ENCODE results near the gene ARHGAP26.

ARHGAP26 gene

DNA sequence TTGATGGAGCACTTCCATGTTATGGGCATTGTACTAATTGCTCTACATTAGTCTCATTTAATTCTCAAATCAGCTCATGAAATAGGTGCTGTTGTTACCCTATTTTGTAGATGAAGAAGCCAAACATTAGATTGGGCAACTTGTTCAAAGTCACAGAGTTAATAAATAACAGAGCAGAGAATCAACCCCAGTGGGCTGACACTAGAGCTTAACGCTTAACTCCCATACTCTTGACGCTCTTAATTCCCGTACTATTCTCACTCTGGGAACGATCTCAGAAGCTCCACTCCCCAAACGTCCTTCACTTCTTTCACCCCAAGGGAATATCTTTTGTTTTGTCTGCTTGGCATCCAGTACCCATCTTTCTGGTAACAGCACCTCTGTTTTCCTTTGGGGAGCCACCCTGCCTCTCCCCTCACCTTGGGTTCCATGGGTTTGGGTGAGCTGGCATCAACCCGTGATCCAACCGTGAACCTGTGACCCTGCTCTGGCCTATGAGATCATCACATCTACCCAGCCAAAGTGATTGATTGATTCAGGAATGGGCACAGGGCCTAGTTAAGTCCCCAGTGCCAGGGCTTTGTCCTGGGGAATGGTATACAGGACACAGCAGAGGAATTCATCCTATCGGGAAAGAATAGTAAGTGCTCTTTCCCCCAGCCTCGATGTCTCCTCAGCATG is 464.1 kb downstream of the ARHGAP26 start:
- no peak for DNase-seq (ENCODE audit: low read depth, low spot score)
- no peak overlapping the region for H3K9ac ChIP-seq (ENCODE audit: insufficient read length, low read depth)
- H3K4me3 ChIP-seq (ENCODE audit: insufficient read length, low read depth) = no peak overlapping the region
- TF ChIP-seq ZNF274 (IDR thresholded peaks at IDR 0.05; ENCODE audit: low read depth, low read length) = no peak
- no peak for TF ChIP-seq YY1 (IDR thresholded peaks at IDR 0.05; ENCODE audit: insufficient read depth, insufficient read length)
- no peak for TF ChIP-seq SUZ12 (IDR thresholded peaks at IDR 0.05; ENCODE audit: extremely low read depth, insufficient read depth, insufficient read length)
- H3K27me3 ChIP-seq (ENCODE audit: insufficient read depth, insufficient read length) = no peaks in the 10 kb centered on the region
- H3K9me3 ChIP-seq (ENCODE audit: insufficient read depth, low read length) = no peaks in the 10 kb centered on the region
- H3K36me3 ChIP-seq (ENCODE audit: insufficient read depth, insufficient read length, low read length) = no peaks in the 10 kb centered on the region
- H3K4me1 ChIP-seq (ENCODE audit: insufficient read depth, insufficient read length) = peaks cover 4% of the 10 kb centered on the region

DNA sequence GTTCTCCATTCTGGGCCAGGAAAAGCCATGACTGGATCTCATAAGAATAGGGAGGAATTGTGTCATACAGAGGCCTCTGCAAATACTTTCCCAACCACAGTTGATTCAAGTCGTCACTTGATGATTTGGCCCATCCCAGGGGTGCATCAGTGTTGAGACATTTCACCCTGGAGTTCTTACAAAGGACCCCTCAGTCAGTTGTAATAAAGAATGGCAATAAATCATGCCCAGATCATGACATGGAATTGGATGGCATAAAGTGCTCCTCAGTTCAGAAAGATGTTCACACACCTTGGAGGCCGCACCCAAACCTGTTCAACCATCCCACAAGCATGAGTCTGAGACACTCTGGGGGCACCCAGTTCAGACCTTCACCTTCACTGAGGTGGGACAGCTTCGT is 465.2 kb downstream of the ARHGAP26 start:
- Histone ChIP-seq H3K4me3 (ENCODE audit: insufficient read length, low read depth) (no peak overlapping the region), H3K9me3 (ENCODE audit: insufficient read depth, low read length) (no peaks in the 10 kb centered on the region), H3K27me3 (ENCODE audit: insufficient read depth, insufficient read length) (no peaks in the 10 kb centered on the region), H3K4me1 (ENCODE audit: insufficient read depth, insufficient read length) (peaks cover 2% of the 10 kb centered on the region), H3K9ac (ENCODE audit: insufficient read length, low read depth) (no peak overlapping the region), H3K36me3 (ENCODE audit: insufficient read depth, insufficient read length, low read length) (no peaks in the 10 kb centered on the region)
- no peak for DNase-seq (ENCODE audit: low read depth, low spot score)
- TF ChIP-seq ZNF274 (IDR thresholded peaks at IDR 0.05; ENCODE audit: low read depth, low read length) (no peak), SUZ12 (IDR thresholded peaks at IDR 0.05; ENCODE audit: extremely low read depth, insufficient read depth, insufficient read length) (no peak), YY1 (IDR thresholded peaks at IDR 0.05; ENCODE audit: insufficient read depth, insufficient read length) (no peak)

DNA sequence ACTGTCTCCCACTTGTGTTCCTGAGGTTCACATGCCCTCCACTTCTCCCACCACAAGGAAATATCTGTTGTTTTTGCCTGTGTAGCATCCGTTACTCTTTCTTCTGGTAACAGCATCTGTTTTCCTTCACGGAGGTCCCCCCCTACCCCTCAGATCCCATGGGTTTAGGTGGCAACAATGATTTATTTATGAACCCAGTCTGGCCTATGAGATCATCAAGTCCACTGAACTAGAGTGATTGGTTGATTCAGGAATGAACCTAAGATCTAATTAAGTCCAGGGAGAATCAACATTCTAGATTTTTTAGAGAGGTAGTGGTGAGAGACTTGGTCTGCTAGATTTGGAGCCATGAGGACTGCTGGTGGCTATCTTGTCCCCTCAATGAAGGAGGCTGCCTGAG is 466.5 kb downstream of the ARHGAP26 start:
- Histone ChIP-seq H3K9ac (ENCODE audit: insufficient read length, low read depth) (no peak overlapping the region), H3K36me3 (ENCODE audit: insufficient read depth, insufficient read length, low read length) (no peaks in the 10 kb centered on the region), H3K4me3 (ENCODE audit: insufficient read length, low read depth) (no peak overlapping the region), H3K9me3 (ENCODE audit: insufficient read depth, low read length) (no peaks in the 10 kb centered on the region), H3K4me1 (ENCODE audit: insufficient read depth, insufficient read length) (peaks cover 2% of the 10 kb centered on the region), H3K27me3 (ENCODE audit: insufficient read depth, insufficient read length) (no peaks in the 10 kb centered on the region)
- DNase-seq (ENCODE audit: low read depth, low spot score) = no peak
- TF ChIP-seq ZNF274 (IDR thresholded peaks at IDR 0.05; ENCODE audit: low read depth, low read length) (no peak), SUZ12 (IDR thresholded peaks at IDR 0.05; ENCODE audit: extremely low read depth, insufficient read depth, insufficient read length) (no peak), YY1 (IDR thresholded peaks at IDR 0.05; ENCODE audit: insufficient read depth, insufficient read length) (no peak)

DNA sequence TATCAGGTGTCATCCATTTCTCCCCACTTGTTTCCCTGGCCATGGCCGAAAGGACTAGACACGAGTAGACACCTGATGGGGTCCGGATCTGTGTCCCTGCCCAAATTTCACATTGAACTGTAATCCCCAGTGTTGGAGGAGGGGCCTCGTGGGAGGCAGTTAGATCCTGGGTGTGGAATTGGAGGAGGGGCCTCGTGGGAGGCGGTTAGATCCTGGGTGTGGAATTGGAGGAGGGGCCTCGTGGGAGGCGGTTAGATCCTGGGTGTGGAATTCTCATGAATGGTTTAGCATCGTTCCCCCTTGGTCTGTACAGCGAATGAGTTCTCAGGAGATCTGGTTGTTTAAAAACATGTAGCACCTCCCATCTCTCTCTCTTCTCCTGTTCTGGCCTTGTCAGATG is 467.5 kb downstream of the ARHGAP26 start:
- no peaks in the 10 kb centered on the region for H3K27me3 ChIP-seq (ENCODE audit: insufficient read depth, insufficient read length)
- DNase-seq (ENCODE audit: low read depth, low spot score) = no peak
- no peaks in the 10 kb centered on the region for H3K36me3 ChIP-seq (ENCODE audit: insufficient read depth, insufficient read length, low read length)

DNA sequence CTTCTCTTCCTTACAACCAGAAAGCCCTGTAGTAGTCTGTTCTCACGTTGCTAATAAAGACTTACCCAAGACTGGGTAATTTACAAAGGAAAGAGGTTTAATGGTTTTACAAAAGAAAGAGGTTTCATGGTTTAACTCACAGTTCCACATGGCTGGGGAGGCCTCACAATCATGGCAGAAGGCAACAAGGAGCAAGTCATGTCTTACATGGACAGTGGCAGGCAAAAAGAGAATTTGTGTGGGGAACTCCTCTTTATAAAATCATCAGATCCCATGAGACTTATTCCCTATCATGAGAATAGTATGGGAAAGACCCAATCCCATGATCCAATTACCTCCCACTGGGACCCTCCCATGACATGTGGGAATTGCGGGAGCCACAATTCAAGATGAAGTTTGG is 468.4 kb downstream of the ARHGAP26 start:
- H3K9ac ChIP-seq (ENCODE audit: insufficient read length, low read depth) = no peak overlapping the region
- H3K9me3 ChIP-seq (ENCODE audit: insufficient read depth, low read length) = no peaks in the 10 kb centered on the region
- H3K4me1 ChIP-seq (ENCODE audit: insufficient read depth, insufficient read length) = peaks cover 2% of the 10 kb centered on the region
- H3K36me3 ChIP-seq (ENCODE audit: insufficient read depth, insufficient read length, low read length) = no peaks in the 10 kb centered on the region
- H3K27me3 ChIP-seq (ENCODE audit: insufficient read depth, insufficient read length) = no peaks in the 10 kb centered on the region
- TF ChIP-seq SUZ12 (IDR thresholded peaks at IDR 0.05; ENCODE audit: extremely low read depth, insufficient read depth, insufficient read length) = no peak
- no peak for TF ChIP-seq ZNF274 (IDR thresholded peaks at IDR 0.05; ENCODE audit: low read depth, low read length)
- TF ChIP-seq YY1 (IDR thresholded peaks at IDR 0.05; ENCODE audit: insufficient read depth, insufficient read length) = no peak
- H3K4me3 ChIP-seq (ENCODE audit: insufficient read length, low read depth) = no peak overlapping the region
- DNase-seq (ENCODE audit: low read depth, low spot score) = no peak

More for the DNA sequence above, 467.5 kb downstream of the ARHGAP26 start:
- Histone ChIP-seq H3K4me3 (ENCODE audit: insufficient read length, low read depth) (no peak overlapping the region), H3K9me3 (ENCODE audit: insufficient read depth, low read length) (no peaks in the 10 kb centered on the region), H3K9ac (ENCODE audit: insufficient read length, low read depth) (no peak overlapping the region), H3K4me1 (ENCODE audit: insufficient read depth, insufficient read length) (peaks cover 2% of the 10 kb centered on the region)
- TF ChIP-seq ZNF274 (IDR thresholded peaks at IDR 0.05; ENCODE audit: low read depth, low read length) = no peak
- TF ChIP-seq SUZ12 (IDR thresholded peaks at IDR 0.05; ENCODE audit: extremely low read depth, insufficient read depth, insufficient read length) = no peak
- TF ChIP-seq YY1 (IDR thresholded peaks at IDR 0.05; ENCODE audit: insufficient read depth, insufficient read length) = no peak

DNA sequence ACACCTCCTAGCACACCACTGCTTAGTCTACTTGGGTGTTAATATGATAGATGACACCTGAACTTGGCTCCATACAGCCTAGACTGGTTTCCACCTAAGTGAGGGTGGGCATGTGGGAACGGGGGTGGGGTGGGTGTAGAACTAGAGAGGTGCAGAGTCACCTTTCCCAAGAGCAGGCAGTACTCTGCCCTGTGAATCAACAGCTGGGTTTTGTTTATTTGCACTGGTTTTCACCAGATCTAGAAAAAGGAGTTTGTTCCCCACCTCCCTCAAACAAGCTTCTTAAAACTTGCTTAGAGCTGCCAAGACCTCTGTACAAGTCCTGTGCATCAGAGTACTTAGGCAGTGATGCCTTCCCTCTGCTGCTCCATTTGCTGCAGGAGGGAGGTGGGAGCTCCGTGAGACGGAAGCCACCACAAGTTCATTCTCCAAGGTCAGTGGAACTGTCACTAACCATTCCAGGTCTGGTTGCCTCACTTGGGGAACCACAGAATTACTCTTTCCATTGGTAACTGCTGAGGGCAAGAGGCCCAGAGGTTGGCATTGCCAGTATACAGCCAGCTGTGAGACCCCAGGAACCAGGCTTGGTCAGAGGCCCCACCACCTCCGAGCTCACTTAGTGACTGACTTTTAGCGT is 469.8 kb downstream of the ARHGAP26 start:
- Histone ChIP-seq H3K27me3 (ENCODE audit: insufficient read depth, insufficient read length) (no peaks in the 10 kb centered on the region), H3K36me3 (ENCODE audit: insufficient read depth, insufficient read length, low read length) (no peaks in the 10 kb centered on the region), H3K9me3 (ENCODE audit: insufficient read depth, low read length) (no peaks in the 10 kb centered on the region), H3K4me1 (ENCODE audit: insufficient read depth, insufficient read length) (peaks cover 2% of the 10 kb centered on the region), H3K4me3 (ENCODE audit: insufficient read length, low read depth) (no peak overlapping the region), H3K9ac (ENCODE audit: insufficient read length, low read depth) (no peak overlapping the region)
- no peak for DNase-seq (ENCODE audit: low read depth, low spot score)
- TF ChIP-seq SUZ12 (IDR thresholded peaks at IDR 0.05; ENCODE audit: extremely low read depth, insufficient read depth, insufficient read length) = no peak
- no peak for TF ChIP-seq ZNF274 (IDR thresholded peaks at IDR 0.05; ENCODE audit: low read depth, low read length)

DNA sequence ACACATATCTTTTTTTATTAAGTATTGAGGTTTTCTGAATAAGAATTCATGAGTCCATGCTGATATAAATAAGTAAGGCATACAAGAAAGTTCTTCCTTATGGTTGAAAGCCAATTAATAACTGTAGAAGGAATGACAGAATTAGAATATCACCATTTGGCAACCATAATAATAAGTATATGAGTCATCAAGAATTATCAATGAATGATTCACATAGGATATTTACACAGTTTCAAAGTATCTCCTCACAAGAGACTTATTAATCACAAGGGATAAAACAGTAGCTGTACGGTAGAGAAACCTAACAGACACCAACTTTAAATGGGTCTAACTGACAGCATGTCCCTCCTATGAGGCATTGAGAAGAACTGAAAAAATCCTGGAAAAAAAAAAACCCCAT is 471.7 kb downstream of the ARHGAP26 start:
- TF ChIP-seq YY1 (IDR thresholded peaks at IDR 0.05; ENCODE audit: insufficient read depth, insufficient read length) (no peak), SUZ12 (IDR thresholded peaks at IDR 0.05; ENCODE audit: extremely low read depth, insufficient read depth, insufficient read length) (no peak), ZNF274 (IDR thresholded peaks at IDR 0.05; ENCODE audit: low read depth, low read length) (no peak)
- DNase-seq (ENCODE audit: low read depth, low spot score) = no peak
- H3K4me3 ChIP-seq (ENCODE audit: insufficient read length, low read depth) = no peak overlapping the region
- no peaks in the 10 kb centered on the region for H3K36me3 ChIP-seq (ENCODE audit: insufficient read depth, insufficient read length, low read length)
- no peak overlapping the region for H3K9ac ChIP-seq (ENCODE audit: insufficient read length, low read depth)
- H3K27me3 ChIP-seq (ENCODE audit: insufficient read depth, insufficient read length) = no peaks in the 10 kb centered on the region
- peaks cover 2% of the 10 kb centered on the region for H3K4me1 ChIP-seq (ENCODE audit: insufficient read depth, insufficient read length)
- no peaks in the 10 kb centered on the region for H3K9me3 ChIP-seq (ENCODE audit: insufficient read depth, low read length)

All from NT2/D1 (cell line).